ENCODE measurements around the gene CLEC10A.

GRCh38 chr17:7095625-7096024, 15.6 kb upstream of the CLEC10A start:
- no peak for TF ChIP-seq TAF1 (IDR thresholded peaks at IDR 0.05; ENCODE audit: borderline replicate concordance, low read depth, low read length)
- no peak for TF ChIP-seq POLR2A (IDR thresholded peaks at IDR 0.05; ENCODE audit: low read depth, low read length)
